ENCODE data around the gene ZFAND4.
"Not testable (repeated sequence)": the region's sequence is repeated elsewhere in the genome, so short reads cannot be mapped to it uniquely, and the experiment has no call there.

The ZFAND4 gene

GRCh38 chr10:45602836-45603235, 69.7 kb downstream of the ZFAND4 start:
- Histone ChIP-seq H3K4me2 (ENCODE audit: low read depth, low read length, poor library complexity, severe bottlenecking) (no peak overlapping the region), H3K36me3 (ENCODE audit: low read length) (no peaks in the 10 kb centered on the region), H3K9ac (ENCODE audit: low read length) (no peak overlapping the region), H3K27me3 (ENCODE audit: low read length) (no peaks in the 10 kb centered on the region), H3F3A (ENCODE audit: insufficient read depth) (peaks cover 17% of the 10 kb centered on the region; the same call in 1 of the 2 replicates), H3K79me2 (ENCODE audit: insufficient read depth, low read length) (no peaks in the 10 kb centered on the region), H2AFZ (ENCODE audit: low read depth, low read length, severe bottlenecking) (no peak overlapping the region), H3K9me2 (replicated peaks; ENCODE audit: insufficient read depth, low read length) (no peaks in the 10 kb centered on the region), H3K27ac (ENCODE audit: low read depth, low read length) (no peak overlapping the region), H3K4me3 (ENCODE audit: insufficient read depth, low read length, poor library complexity, severe bottlenecking) (no peak overlapping the region), H3K9me3 (ENCODE audit: insufficient read depth, low read length) (no peaks in the 10 kb centered on the region), H4K20me1 (ENCODE audit: low read depth, low read length) (no peaks in the 10 kb centered on the region)
- TF ChIP-seq, protein P1, sequence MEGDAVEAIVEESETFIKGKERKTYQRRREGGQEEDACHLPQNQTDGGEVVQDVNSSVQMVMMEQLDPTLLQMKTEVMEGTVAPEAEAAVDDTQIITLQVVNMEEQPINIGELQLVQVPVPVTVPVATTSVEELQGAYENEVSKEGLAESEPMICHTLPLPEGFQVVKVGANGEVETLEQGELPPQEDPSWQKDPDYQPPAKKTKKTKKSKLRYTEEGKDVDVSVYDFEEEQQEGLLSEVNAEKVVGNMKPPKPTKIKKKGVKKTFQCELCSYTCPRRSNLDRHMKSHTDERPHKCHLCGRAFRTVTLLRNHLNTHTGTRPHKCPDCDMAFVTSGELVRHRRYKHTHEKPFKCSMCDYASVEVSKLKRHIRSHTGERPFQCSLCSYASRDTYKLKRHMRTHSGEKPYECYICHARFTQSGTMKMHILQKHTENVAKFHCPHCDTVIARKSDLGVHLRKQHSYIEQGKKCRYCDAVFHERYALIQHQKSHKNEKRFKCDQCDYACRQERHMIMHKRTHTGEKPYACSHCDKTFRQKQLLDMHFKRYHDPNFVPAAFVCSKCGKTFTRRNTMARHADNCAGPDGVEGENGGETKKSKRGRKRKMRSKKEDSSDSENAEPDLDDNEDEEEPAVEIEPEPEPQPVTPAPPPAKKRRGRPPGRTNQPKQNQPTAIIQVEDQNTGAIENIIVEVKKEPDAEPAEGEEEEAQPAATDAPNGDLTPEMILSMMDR (IDR thresholded peaks at IDR 0.05; ENCODE audit: insufficient read depth, low read length, poor library complexity, severe bottlenecking): no peak
- no peak for TF ChIP-seq EZH2phosphoT487 (conservative IDR thresholded peaks at IDR 0.05; ENCODE audit: low read length)

GRCh38 chr10:45602082-45602730, 70.4 kb downstream of the ZFAND4 start:
- no peak for TF ChIP-seq EZH2phosphoT487 (conservative IDR thresholded peaks at IDR 0.05; ENCODE audit: low read length)
- TF ChIP-seq, protein P1 (IDR thresholded peaks at IDR 0.05; ENCODE audit: insufficient read depth, low read length, poor library complexity, severe bottlenecking): no peak
- Histone ChIP-seq H3K9ac (ENCODE audit: low read length) (no peak overlapping the region), H3K9me3 (ENCODE audit: insufficient read depth, low read length) (no peaks in the 10 kb centered on the region), H3K79me2 (ENCODE audit: insufficient read depth, low read length) (no peaks in the 10 kb centered on the region), H3K4me3 (ENCODE audit: insufficient read depth, low read length, poor library complexity, severe bottlenecking) (no peak overlapping the region), H2AFZ (ENCODE audit: low read depth, low read length, severe bottlenecking) (no peak overlapping the region), H3K36me3 (ENCODE audit: low read length) (no peaks in the 10 kb centered on the region), H4K20me1 (ENCODE audit: low read depth, low read length) (no peaks in the 10 kb centered on the region), H3K4me2 (ENCODE audit: low read depth, low read length, poor library complexity, severe bottlenecking) (no peak overlapping the region), H3K27ac (ENCODE audit: low read depth, low read length) (no peak overlapping the region), H3F3A (ENCODE audit: insufficient read depth) (peaks cover 17% of the 10 kb centered on the region; the same call in 1 of the 2 replicates), H3K27me3 (ENCODE audit: low read length) (no peaks in the 10 kb centered on the region), H3K9me2 (replicated peaks; ENCODE audit: insufficient read depth, low read length) (no peaks in the 10 kb centered on the region)

- H3K9ac ChIP-seq (ENCODE audit: low read length); H3K27me3 ChIP-seq (ENCODE audit: low read length); H4K20me1 ChIP-seq (ENCODE audit: low read depth, low read length): not testable (repeated sequence)
These were observed 71.2 kb downstream of the ZFAND4 start for GRCh38 chr10:45601254-45601930.

DNA sequence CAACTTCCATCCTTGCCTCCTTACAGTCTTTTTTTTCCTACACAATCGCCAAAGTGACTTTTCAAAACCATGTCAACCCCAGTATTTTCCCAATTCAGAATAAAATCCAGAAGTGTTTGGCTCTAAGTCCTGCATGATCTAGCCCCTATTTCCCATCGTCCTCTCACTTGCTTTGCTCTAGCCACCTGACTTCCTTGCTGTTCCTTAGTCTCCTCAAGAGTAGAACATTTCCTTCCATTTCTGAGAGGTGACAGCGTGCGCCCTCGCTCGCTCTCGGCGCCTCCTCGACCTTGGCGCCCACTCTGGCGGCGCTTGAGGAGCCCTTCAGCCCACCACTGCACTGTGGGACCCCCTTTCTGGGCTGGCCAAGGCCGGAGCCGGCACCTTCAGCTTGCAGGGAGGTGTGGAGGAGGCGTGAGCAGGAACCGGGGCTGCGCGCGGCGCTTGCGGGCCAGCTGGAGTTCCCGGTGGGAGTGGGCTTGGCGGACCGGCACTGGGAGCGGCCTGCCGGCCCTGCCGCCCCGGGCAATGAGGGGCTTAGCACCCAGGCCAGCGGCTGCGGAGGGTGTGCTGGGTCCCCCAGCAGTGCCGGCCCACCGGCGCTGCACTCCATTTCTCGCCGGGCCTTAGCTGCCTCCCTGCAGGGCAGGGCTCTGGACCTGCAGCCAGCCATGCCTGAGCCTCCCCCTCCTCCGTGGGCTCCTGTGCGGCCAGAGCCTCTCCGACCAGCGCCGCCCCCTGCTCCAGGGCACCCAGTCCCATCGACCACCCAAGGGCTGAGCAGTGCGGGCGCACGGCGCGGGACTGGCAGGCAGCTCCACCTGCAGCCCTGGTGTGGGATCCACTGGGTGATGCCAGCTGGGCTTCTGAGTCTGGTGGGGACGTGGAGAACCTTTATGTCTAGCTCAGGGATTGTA, 72.0 kb downstream of the ZFAND4 start:
- not testable (repeated sequence) for H3K36me3 ChIP-seq (ENCODE audit: low read length)

More at GRCh38 chr10:45601254-45601930, 71.2 kb downstream of the ZFAND4 start:
- not testable (repeated sequence) for H3K4me3 ChIP-seq (ENCODE audit: insufficient read depth, low read length, poor library complexity, severe bottlenecking); H3K27ac ChIP-seq (ENCODE audit: low read depth, low read length); H3K4me2 ChIP-seq (ENCODE audit: low read depth, low read length, poor library complexity, severe bottlenecking); H3K79me2 ChIP-seq (ENCODE audit: insufficient read depth, low read length); H3K9me2 ChIP-seq (replicated peaks; ENCODE audit: insufficient read depth, low read length); H2AFZ ChIP-seq (ENCODE audit: low read depth, low read length, severe bottlenecking); H3K36me3 ChIP-seq (ENCODE audit: low read length); H3K9me3 ChIP-seq (ENCODE audit: insufficient read depth, low read length)
- peaks cover 17% of the 10 kb centered on the region; the same call in 1 of the 2 replicates for H3F3A ChIP-seq (ENCODE audit: insufficient read depth)

More for the DNA sequence above, 72.0 kb downstream of the ZFAND4 start:
- not testable (repeated sequence) for H3K79me2 ChIP-seq (ENCODE audit: insufficient read depth, low read length); H3K9ac ChIP-seq (ENCODE audit: low read length); H3K4me3 ChIP-seq (ENCODE audit: insufficient read depth, low read length, poor library complexity, severe bottlenecking); H3K9me3 ChIP-seq (ENCODE audit: insufficient read depth, low read length); H3K27me3 ChIP-seq (ENCODE audit: low read length); H3K9me2 ChIP-seq (replicated peaks; ENCODE audit: insufficient read depth, low read length); H2AFZ ChIP-seq (ENCODE audit: low read depth, low read length, severe bottlenecking); H3K27ac ChIP-seq (ENCODE audit: low read depth, low read length); H3K4me2 ChIP-seq (ENCODE audit: low read depth, low read length, poor library complexity, severe bottlenecking); H4K20me1 ChIP-seq (ENCODE audit: low read depth, low read length)
- peaks cover 12% of the 10 kb centered on the region; the same call in 1 of the 2 replicates for H3F3A ChIP-seq (ENCODE audit: insufficient read depth)
